K562 (cell line): ENCODE measurements around the gene IQCC. TPM values are rescaled to one million over a fixed set of nuclear protein-coding genes. Genes with fewer than 3 reads are reported as not detected.

Experiments used
- ARID2 ChIP-seq: fragments of 450-650 bp; IDR thresholded peaks from 2 replicates; pipeline ENCODE4 v1.6.1; 2017; ENCODE audit warnings: antibody characterized with exemption, mild to moderate bottlenecking
- BHLHE40 ChIP-seq: IDR thresholded peaks from 2 replicates; pipeline ENCODE4 v1.6.1; 2011; ENCODE audit warnings: low read length, improper control_type of control experiment
- BRF1 ChIP-seq: IDR thresholded peaks from 3 replicates; pipeline ENCODE4 v1.6.1; 2011; ENCODE audit warnings: borderline replicate concordance, mild to moderate bottlenecking; ENCODE audit not compliant: insufficient read length; ENCODE audit errors: extremely low read depth
- FOXJ3 ChIP-seq: sonication (generic); formaldehyde crosslinking; IDR thresholded peaks from 2 replicates; pipeline ENCODE4 v1.4.0; 2020; ENCODE audit warnings: mild to moderate bottlenecking, missing genetic modification reagents
- MAZ ChIP-seq, 2 experiments: fragments of 450-650 bp in 1 of 2; sonication (generic) in 1 of 2; formaldehyde crosslinking; IDR thresholded peaks in 1 of 2; conservative IDR thresholded peaks in 1 of 2; 2 replicates each; pipeline versions ENCODE4 v1.4.0 to v1.5.0; 2020; ENCODE audit warnings: mild to moderate bottlenecking in 1 of 2, missing genetic modification reagents in 1 of 2
- SOX6 ChIP-seq: fragments of 450-650 bp; IDR thresholded peaks from 2 replicates; pipeline ENCODE4 v1.6.1; 2014; ENCODE audit warnings: mild to moderate bottlenecking
- SP1 ChIP-seq: sonication (generic); formaldehyde crosslinking; IDR thresholded peaks from 2 replicates; pipeline ENCODE4 v1.8.1; 2022; ENCODE audit warnings: mild to moderate bottlenecking, missing genetic modification reagents
- TEAD4 ChIP-seq, 2 experiments: sonication (generic) in 1 of 2; formaldehyde crosslinking in 1 of 2; IDR thresholded peaks; 2 replicates each; pipeline versions ENCODE4 v1.6.1 to v1.8.0; 2012 to 2022; ENCODE audit warnings: borderline replicate concordance in 1 of 2, inconsistent platforms in 1 of 2, low read length in 1 of 2, mild to moderate bottlenecking in 1 of 2, missing genetic modification reagents in 1 of 2
- ZKSCAN3 ChIP-seq: fragments of 250-450 bp; sonication (Bioruptor Pico); IDR thresholded peaks from 2 replicates; pipeline ENCODE4 v1.4.0; 2020
- ZNF282 ChIP-seq: sonication (generic); formaldehyde crosslinking; IDR thresholded peaks from 2 replicates; pipeline ENCODE4 v1.8.1; 2023; ENCODE audit warnings: missing genetic modification reagents
- polyA plus RNA-seq, 8 experiments: library from polyadenylated mRNA; depleted of rRNA in 4 of 8; stranded (reverse) in 5 of 8; unstranded in 3 of 8; fragments of >200 nt; fragmentation: Nextera tagmentation in 2 of 8; fragmentation: Illumina TruSeq in 1 of 8; extraction: Ambion mirVana in 2 of 8; extraction: Trizol in 1 of 8; gene quantifications; 2 replicates each; pipeline versions ENCODE4 v1.2.1 to v1.2.3, GENCODE V29; 2011 to 2014; ENCODE audit warnings: inconsistent platforms in 1 of 8, missing spikeins in 1 of 8
- total RNA-seq, 7 experiments: library from RNA; depleted of rRNA in 6 of 7; stranded (reverse); fragments of >200 nt in 6 of 7; fragmentation: Illumina TruSeq in 2 of 7; extraction: Trizol in 2 of 7; gene quantifications; 2 replicates each; pipeline versions ENCODE4 v1.2.1 to v1.2.3, GENCODE V29; 2011 to 2021; ENCODE audit warnings: low replicate concordance in 1 of 7
- TF ChIP-seq, protein P1 (sequence below), 2 experiments: fragments of 450-650 bp; IDR thresholded peaks; 2 replicates each; pipeline ENCODE4 v1.6.1; 2018; ENCODE audit warnings: mild to moderate bottlenecking in 2 of 2, low read depth in 1 of 2; ENCODE audit not compliant: partially characterized antibody in 2 of 2
- TF ChIP-seq, protein P2 (sequence below), 2 experiments: fragments of 450-650 bp; formaldehyde crosslinking in 1 of 2; IDR thresholded peaks; 2 replicates each; pipeline versions ENCODE4 v1.4.0 to v1.6.1; 2014 to 2020; ENCODE audit warnings: mild to moderate bottlenecking in 2 of 2, borderline replicate concordance in 1 of 2, low read depth in 1 of 2
- TF ChIP-seq, protein P3 (sequence below), 2 experiments: fragments of 450-650 bp in 1 of 2; sonication (generic) in 1 of 2; formaldehyde crosslinking; conservative IDR thresholded peaks; 2 replicates each; pipeline versions ENCODE4 v1.4.0 to v1.8.1; 2020 to 2022; ENCODE audit warnings: mild to moderate bottlenecking in 1 of 2, missing genetic modification reagents in 1 of 2

Gene IQCC
- total and polyA plus RNA-seq, 9 of the 15 experiments (the other 6 are each of a cell fraction or from before 2014, with no cell fraction given), result 8.1 to 16.5 (median 10.7) TPM

DNA sequence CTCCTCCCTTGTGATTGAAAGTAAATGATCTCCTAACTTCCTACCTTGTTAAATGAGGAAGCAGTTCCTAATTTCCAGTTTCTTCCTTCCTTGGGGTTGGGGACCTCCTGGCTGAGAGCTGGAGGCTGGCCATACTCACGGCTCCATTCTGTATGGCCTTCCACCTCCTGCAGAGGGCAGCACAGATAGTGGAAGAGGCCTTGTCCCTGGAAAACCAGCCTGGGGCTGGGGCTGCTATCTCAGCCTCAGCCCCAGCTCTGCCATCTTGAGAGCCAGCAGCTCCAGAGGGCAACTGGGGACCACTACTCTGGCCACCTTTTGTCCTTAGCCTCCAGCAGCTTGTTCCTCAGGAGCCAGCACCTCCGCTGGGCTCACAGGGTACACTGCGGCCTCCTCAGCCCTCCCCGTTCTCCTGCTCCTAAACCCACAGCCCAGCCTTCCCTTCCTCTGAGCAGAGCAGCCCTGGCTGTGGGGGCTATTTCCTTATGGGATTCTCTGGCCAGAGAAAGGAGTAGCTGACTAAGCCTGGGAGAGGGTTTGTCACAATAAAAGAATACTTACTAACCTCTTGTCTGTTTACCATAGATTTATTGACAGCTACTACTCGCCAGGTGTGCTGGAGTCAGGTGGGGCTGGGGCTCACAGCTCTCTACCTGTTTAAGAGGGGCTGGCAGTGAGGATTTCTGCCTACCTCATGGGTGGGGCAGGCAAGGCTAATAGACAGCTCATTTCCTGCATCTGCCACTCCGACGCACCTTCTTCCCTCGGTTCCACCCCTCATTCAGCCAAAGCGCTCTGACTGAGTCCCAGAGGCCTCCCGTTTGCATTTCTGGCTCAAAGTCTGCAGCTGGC lies 10.4 kb downstream of the IQCC start (continued):
- TF ChIP-seq, protein P1, sequence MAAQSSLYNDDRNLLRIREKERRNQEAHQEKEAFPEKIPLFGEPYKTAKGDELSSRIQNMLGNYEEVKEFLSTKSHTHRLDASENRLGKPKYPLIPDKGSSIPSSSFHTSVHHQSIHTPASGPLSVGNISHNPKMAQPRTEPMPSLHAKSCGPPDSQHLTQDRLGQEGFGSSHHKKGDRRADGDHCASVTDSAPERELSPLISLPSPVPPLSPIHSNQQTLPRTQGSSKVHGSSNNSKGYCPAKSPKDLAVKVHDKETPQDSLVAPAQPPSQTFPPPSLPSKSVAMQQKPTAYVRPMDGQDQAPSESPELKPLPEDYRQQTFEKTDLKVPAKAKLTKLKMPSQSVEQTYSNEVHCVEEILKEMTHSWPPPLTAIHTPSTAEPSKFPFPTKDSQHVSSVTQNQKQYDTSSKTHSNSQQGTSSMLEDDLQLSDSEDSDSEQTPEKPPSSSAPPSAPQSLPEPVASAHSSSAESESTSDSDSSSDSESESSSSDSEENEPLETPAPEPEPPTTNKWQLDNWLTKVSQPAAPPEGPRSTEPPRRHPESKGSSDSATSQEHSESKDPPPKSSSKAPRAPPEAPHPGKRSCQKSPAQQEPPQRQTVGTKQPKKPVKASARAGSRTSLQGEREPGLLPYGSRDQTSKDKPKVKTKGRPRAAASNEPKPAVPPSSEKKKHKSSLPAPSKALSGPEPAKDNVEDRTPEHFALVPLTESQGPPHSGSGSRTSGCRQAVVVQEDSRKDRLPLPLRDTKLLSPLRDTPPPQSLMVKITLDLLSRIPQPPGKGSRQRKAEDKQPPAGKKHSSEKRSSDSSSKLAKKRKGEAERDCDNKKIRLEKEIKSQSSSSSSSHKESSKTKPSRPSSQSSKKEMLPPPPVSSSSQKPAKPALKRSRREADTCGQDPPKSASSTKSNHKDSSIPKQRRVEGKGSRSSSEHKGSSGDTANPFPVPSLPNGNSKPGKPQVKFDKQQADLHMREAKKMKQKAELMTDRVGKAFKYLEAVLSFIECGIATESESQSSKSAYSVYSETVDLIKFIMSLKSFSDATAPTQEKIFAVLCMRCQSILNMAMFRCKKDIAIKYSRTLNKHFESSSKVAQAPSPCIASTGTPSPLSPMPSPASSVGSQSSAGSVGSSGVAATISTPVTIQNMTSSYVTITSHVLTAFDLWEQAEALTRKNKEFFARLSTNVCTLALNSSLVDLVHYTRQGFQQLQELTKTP (IDR thresholded peaks at IDR 0.05; ENCODE audit: low read depth in 1 of 2, partially characterized antibody in 2 of 2), result no peak
- TF ChIP-seq MAZ (CRISPR knock-in tag; conservative IDR thresholded peaks at IDR 0.05 in 1 of 2, IDR thresholded peaks at IDR 0.05 in 1 of 2), result peak in 1 of 2 experiments; percentile 59; a peak in 2 of 4 replicates
- TF ChIP-seq ZKSCAN3 (CRISPR knock-in tag), result no peak
- TF ChIP-seq SOX6, result no peak
- no peak for TF ChIP-seq FOXJ3
- TF ChIP-seq, protein P2, sequence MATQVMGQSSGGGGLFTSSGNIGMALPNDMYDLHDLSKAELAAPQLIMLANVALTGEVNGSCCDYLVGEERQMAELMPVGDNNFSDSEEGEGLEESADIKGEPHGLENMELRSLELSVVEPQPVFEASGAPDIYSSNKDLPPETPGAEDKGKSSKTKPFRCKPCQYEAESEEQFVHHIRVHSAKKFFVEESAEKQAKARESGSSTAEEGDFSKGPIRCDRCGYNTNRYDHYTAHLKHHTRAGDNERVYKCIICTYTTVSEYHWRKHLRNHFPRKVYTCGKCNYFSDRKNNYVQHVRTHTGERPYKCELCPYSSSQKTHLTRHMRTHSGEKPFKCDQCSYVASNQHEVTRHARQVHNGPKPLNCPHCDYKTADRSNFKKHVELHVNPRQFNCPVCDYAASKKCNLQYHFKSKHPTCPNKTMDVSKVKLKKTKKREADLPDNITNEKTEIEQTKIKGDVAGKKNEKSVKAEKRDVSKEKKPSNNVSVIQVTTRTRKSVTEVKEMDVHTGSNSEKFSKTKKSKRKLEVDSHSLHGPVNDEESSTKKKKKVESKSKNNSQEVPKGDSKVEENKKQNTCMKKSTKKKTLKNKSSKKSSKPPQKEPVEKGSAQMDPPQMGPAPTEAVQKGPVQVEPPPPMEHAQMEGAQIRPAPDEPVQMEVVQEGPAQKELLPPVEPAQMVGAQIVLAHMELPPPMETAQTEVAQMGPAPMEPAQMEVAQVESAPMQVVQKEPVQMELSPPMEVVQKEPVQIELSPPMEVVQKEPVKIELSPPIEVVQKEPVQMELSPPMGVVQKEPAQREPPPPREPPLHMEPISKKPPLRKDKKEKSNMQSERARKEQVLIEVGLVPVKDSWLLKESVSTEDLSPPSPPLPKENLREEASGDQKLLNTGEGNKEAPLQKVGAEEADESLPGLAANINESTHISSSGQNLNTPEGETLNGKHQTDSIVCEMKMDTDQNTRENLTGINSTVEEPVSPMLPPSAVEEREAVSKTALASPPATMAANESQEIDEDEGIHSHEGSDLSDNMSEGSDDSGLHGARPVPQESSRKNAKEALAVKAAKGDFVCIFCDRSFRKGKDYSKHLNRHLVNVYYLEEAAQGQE (IDR thresholded peaks at IDR 0.05; ENCODE audit: borderline replicate concordance), result peak; percentile 88
- TF ChIP-seq, protein P2 (CRISPR knock-in tag; IDR thresholded peaks at IDR 0.05; ENCODE audit: low read depth), result no peak
- TF ChIP-seq, protein P3, sequence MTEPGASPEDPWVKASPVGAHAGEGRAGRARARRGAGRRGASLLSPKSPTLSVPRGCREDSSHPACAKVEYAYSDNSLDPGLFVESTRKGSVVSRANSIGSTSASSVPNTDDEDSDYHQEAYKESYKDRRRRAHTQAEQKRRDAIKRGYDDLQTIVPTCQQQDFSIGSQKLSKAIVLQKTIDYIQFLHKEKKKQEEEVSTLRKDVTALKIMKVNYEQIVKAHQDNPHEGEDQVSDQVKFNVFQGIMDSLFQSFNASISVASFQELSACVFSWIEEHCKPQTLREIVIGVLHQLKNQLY (CRISPR knock-in tag; conservative IDR thresholded peaks at IDR 0.05), result no peak
- no peak for TF ChIP-seq BHLHE40
- TF ChIP-seq SP1, result peak; percentile 48; the same call in 1 of the 2 replicates
- no peak for TF ChIP-seq ZNF282 (CRISPR knock-in tag)
- 0 out of 2 replicates have a peak, but pooled peaks have one; percentile 17 for TF ChIP-seq TEAD4 (IDR thresholded peaks at IDR 0.05; ENCODE audit: low read length)
- TF ChIP-seq TEAD4 (CRISPR knock-in tag; IDR thresholded peaks at IDR 0.05; ENCODE audit: borderline replicate concordance), result no peak
- TF ChIP-seq ARID2, result 0 out of 2 replicates have a peak, but pooled peaks have one; percentile 78
- TF ChIP-seq BRF1, result no peak
- TF ChIP-seq, all 486 proteins: peak for 31
